GM03348 (cell line): ENCODE results near the gene SUMO2.

ENCODE experiments used
- DNase-seq: peaks from one replicate; pipeline ENCODE4 v3.0.0; 2012; ENCODE audit warnings: low spot score

The SUMO2 gene

GRCh38 chr17:75124041-75124818 lies 58.5 kb downstream of the SUMO2 start:
- no peak for DNase-seq

- no peak for DNase-seq
Observed at GRCh38 chr17:75118307-75118706, 64.5 kb downstream of the SUMO2 start.

DNA sequence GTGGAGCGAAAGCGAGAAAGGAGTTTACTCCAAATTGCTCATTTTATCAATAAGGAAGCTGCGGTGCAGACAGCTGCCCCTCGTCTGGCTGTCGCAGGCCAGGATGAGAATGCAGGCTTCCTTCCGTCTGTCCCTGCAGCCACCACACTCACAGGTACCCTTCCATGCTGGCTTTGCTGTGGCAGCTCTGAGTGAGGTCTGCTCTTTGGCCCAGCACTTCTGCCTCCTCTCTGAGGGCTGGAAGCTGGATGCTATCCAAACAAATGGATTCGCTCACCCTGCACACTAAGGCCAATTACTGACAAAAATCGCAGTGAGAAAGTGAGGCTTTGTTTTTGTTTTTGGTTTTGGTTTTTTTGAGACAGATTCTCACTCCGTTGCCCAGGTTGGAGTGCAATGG lies 66.0 kb downstream of the SUMO2 start:
- DNase-seq: no peak
